Stimulated activated CD4-positive, alpha-beta T cell treated with anti-CD3 and anti-CD28 coated beads, Interleukin-2, amount 100 ng/mL, for 4 hours (primary cell): ENCODE data around the gene SARS2.

Source experiments
- DNase-seq: peaks from one replicate; pipeline ENCODE4 v3.0.0-alpha.2; 2020; ENCODE audit warnings: low read depth

The SARS2 gene

DNA sequence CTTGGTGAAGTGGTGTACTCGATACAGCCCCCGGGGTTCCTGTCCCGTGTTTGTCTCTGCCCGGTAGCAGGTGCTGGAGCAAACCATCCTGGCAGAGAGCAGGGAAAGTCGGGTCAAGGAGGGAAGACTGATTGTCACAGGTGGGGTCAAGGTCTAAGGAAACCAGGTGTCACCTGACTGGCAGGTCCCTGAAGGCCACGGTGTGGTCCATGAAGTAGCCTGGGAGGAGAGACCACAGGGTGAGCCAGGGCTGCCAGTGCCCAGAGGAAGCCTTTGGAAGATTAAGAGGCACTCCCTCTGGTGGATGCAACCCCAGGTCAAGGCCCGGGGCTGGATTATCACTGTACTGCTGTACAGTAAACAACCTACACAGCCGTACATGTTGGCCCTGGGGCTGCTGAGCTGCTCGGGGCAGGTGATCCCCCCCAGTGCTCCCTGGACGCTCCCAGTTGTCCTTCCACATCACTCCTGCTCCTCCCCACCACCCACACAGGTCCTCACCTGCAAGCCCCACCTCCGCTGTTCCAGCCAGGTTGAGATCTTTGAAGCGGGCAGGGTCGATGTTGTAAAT lies 12.6 kb downstream of the SARS2 start:
- DNase-seq, result no peak

DNA sequence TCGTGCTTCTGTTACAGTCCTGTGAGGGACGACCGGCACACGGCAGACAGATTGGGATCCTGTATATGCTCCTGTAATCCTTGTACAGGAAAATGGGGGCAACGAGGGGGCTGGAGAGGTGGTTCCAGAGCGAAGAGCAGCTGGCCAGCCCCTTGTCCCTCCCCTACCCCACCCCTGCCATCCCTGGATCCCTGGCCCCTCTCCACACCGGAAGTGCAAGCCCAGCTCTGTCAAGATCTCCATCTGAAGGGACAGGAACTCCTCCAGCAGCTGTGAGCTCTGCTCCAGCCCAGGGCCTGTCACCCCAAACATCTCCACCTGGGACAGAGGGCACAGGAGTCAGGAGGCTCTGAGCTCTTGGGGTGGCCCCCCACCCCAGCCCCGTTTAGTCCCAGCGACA lies 13.0 kb downstream of the SARS2 start:
- no peak for DNase-seq

DNA sequence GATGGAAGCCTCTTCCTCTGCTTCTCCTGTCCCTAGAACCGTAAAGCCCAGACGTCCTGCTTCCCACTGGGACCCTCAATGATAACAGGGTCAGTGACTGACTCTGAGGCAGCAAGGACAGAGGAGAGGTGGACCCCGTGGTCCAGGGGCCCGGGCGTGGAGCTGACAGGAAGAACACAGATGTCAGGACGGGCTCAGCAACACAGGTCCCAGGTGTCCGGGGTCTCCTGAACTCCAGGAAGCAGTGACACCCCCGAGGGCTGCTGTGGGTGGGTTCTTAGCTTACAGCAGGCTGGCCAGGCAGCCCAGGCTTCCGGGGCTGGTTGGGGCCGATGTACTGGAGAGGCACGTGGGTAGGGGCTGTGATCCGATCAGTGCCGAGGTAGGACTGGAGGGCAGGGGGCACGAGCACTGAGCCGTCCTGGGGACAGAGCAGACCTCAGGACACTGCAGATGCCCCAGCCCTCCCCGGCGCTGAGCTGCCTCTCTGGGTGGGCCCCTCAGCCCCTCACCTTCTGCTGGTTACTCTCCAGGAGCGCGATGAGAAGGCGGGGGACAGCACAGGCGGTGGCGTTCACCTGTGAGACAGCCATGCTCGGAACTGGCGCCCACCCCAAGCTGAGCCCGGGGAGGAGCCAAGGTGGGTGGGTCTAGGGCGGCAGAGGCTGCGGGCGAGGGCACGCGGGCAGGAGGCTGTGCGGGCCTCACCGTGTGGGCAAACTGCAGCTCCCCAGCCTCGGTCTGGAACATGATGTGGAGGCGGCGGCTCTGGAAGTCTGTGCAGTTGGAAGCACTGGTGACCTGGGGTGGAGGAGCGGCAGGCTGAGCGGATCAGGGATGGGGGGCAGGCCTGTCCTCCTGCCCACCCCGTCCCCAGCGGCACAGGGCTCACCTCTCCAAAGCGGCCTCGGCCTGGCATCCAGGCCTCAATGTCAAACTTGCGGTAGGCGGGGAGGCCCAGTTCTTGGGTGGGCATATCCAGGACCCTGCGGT lies 14.9 kb downstream of the SARS2 start:
- DNase-seq, result no peak

DNA sequence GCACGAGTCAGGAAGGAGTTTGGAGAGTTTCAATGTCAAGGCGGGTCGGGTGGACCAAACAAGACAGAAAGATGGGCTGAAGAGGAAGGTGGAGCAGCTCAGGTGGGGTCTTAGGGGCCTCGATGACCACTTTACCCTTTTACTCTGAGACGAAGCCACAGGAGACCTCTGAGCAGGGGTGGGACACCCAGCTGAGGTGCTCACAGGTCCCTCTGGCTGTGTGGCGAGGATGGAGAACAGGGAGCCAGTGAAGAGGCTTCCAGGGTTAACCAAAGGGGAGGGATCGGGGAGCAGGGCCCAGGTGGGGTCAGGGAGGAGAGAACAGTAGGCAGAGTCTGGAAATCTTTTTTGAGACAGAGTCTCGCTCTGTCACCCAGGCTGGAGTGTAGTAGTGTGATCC lies 16.6 kb downstream of the SARS2 start:
- DNase-seq, result no peak

DNA sequence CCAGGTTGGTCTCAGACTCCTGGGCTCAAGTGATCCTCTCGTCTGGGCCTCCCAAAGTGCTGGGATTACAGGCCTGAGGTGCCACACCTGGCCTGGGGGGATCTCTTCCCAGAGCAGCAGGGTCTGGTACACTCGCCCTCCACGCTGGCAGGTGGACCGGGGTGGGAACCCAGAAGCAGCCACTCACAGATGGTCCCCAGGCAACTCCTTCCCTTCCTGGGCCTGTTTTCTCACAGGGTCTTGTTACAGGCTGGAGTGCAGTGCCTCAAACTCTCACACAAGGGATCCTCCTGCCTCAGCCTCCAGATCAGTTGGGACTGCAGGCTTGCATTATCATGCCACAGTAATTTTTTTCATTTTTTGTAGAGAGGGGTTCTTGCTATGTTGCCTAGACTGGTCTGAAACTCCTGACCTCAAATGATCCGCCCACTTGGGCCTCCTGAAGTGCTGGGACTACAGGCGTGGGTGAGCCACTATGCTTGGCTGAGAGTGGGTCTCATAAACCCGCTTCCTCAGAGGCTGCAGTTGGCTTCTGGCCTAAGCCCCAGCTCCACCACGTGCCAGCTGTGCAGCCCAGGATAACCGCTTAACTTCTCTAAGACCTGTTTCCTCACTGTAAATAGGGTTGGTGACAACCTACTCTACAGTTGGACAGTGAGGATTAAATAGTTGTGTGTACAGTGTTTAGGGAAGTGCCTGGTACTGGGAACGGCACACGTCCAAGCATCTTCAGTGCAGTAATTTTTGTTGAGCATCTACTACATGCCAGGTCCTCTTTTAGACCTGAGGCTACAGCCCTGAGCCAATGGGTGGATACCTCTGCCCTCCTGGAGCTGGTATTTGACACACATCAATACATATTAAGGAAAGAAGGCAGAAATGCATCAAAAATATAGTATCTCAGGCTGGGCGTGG lies 17.7 kb downstream of the SARS2 start:
- no peak for DNase-seq

DNA sequence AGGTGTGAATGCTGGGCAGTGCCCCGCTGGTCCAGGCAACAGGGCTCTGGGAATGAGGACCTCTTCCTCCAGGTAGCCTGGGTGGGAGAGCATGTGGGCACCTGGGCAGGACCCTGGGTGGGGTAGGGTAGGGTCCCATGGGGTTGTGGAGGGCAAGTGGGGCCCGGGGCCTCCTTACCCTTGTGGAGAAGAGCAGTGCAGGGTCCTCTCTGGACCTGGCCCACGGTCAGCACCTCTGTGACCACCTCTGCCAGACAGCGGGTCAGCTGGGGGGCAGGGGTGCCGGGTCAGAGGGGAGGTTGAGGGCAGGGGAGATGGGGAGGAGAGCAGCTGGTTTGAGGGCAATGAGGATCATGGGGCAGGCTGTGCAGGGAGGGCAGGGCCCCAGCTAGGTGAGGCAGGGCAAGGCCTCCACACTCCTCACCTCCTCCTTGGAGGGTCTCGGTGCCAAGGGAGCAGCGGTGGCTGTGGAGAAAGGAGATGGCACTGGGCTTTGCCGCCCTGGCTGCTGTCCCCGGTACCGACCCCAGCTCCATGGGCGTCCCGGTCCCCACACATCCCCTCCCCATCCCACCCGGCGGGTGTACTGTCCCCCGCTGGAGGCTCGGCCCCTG lies 19.1 kb downstream of the SARS2 start:
- DNase-seq, result no peak

DNA sequence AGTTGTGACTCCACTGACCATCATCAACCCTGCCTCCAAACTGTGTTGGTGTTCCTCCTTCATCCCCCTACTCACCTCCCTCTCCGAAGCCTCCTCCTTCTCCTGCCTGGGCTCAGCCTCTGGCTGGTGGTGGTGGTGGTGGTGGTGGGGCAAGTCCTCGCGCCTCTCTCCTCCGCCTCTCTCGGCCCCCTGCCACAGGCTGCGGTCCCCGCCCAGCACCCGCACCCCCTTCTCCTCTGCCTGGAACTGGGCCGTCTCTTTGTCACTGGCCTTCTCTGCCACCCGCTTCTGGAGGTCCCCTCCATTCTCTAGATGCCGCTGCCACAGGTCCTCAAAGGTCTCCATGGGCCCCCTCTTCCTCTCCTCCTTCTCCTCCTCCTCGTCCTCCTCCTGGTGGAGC lies 20.1 kb downstream of the SARS2 start:
- DNase-seq, result no peak

DNA sequence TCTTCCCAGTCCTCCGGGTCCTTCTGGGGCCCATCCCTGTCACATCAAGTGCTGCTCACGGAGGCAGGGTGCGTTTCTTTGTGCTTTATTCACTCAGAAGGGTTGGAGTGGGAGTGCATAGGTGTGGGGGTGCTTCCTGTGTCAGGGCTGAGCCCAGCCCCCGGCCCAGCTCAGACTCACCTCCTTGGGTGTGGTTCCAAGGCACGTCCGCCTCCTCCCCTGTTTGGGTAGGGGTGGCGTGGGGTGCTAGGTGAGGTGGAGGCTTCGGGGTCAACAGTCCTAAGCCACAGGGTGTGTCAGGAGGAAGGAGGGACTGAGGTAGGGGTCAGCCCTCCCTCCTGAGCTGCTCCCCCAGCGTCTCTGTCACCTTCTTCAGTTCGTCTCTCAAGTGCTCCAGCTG lies 21.7 kb downstream of the SARS2 start:
- no peak for DNase-seq

DNA sequence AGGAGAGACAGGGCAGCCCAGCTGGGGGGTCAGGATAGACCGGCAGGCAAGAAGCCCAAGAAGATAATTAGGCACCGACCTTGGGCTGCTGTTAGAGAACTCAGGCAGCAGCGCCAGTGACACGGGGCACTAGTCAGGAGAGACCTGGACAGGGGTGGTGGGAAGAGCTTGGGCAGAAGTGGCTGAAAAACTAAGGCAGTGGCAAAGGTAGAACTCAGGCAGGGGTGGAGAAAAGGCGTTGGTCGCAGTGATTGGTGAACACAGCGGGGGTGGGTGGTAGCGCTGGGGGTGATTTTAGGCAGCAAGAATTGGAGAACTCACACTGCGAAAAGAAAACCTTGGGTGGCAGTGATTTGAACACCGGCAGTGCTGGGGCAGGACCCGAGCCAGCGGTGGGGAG lies 22.9 kb downstream of the SARS2 start:
- DNase-seq, result no peak

DNA sequence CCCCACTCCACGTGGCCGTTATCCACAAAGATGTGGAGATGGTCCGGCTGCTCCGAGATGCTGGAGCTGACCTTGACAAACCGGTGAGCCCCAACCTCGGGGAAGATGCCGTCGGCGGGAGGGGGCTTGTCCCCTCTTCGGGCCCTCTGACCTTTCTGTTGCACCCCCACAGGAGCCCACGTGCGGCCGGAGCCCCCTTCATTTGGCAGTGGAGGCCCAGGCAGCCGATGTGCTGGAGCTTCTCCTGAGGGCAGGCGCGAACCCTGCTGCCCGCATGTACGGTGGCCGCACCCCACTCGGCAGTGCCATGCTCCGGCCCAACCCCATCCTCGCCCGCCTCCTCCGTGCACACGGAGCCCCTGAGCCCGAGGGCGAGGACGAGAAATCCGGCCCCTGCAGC lies 23.3 kb downstream of the SARS2 start:
- no peak for DNase-seq

DNA sequence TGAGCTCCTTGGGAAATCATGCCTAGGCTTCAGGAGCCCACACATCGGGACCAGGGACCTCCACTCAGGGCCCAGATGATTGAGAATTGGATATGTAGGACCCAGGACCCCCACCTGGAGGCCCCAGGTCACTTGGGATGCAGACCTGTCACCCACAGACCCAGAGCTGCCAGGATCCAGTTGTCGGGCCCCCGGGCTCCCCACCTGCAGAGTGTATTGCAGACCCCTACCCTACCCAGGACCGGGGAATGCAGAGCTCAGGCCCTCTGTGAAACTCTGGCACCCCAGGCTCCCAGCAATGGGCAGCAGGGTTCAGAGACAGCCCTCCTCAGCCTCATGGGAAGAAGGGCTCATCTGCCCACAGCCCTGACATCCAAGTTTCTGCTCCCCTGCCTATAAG lies 24.9 kb downstream of the SARS2 start:
- no peak for DNase-seq

DNA sequence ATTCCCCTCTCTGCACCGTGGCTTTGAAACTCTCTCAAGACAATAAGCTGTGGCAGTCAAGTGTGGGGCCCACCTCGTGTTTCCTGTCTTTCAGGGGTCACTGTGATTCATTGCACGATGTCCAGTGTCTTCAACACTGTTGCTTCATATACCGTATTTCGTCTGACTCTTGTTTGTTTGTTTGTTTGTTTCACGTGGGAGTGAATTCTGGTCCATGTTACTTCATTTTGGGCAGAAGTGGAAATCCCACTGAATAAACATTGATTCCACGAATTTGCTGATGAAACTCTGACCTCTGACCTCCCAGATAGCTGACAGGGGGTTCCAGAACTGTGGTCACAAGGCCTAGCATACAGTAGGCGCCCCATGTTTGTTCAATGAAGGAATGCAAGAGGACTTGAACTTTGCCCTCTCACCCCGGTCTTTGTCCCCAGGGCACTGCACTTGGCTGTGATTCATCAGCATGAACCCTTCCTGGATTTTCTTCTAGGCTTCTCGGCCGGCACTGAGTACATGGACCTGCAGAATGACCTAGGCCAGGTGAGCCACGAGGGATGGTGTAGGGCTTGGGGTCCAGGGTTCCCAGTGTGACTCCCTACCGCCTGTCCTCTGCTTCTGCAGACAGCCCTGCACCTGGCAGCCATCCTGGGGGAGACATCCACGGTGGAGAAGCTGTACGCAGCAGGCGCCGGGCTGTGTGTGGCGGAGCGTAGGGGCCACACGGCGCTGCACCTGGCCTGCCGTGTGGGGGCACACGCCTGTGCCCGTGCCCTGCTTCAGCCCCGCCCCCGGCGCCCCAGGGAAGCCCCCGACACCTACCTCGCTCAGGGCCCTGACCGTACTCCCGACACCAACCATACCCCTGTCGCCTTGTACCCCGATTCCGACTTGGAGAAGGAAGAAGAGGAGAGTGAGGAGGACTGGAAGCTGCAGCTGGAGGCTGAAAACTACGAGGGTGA lies 25.7 kb downstream of the SARS2 start:
- no peak for DNase-seq

DNA sequence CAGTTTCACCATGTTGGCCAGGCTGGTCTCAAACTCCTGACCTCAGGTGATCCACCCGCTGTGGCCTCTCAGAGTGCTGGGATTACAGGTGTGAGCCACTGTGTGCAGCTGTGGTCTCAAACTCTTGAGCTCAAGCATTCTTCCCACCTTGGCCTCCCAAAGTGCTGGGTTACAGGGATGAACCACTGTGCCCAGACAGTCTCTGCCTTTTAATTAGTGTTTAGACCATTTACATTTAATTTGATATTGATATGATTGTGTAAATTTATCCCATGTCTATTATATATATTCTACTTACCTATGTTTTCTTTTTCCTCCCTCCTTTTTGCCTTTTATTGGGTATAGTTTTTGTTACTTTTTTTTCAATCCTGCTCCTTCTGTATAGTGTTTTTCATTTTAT lies 28.9 kb downstream of the SARS2 start:
- DNase-seq, result no peak

DNA sequence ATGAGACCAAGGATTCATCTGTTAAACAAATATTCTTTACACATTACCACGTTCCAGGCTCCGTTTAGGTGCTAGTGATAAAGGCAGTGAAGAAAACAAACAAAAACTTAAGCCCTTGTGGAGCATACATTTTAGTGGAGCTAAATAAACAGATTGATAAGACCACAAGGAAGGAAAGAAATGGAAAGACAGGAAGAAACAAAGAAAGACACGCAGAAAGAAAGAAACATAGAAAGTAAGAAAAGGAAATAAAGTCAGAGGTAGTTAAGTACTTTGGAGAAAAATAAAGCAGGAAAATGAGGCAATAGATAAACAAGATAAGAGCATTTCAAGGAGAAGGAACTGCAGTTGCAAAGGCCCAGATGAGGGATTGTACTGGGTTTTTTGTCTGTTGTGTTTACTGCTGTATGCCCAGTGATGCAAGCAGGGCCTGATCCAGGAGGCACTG lies 29.8 kb downstream of the SARS2 start:
- DNase-seq, result no peak

DNA sequence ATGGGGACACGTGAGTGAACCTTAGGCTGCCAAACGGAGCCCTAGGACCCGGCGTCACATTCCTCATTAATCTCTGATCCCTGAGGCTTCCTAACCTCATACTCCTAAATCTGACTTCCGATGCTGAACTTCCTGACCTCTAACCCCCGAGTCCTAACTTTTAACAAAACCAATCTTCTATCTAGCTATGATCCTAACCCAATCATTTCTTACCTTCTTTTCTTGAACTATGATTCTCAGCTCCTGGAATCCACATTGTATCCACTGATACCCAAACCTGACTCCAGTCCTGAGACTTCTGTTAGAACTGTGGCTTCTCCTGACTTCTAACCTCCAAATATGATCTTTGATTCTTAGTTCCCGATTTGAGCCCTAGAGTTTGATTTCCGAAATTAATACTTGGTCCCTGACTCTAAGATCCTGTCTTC lies 30.3 kb downstream of the SARS2 start:
- no peak for DNase-seq

DNA sequence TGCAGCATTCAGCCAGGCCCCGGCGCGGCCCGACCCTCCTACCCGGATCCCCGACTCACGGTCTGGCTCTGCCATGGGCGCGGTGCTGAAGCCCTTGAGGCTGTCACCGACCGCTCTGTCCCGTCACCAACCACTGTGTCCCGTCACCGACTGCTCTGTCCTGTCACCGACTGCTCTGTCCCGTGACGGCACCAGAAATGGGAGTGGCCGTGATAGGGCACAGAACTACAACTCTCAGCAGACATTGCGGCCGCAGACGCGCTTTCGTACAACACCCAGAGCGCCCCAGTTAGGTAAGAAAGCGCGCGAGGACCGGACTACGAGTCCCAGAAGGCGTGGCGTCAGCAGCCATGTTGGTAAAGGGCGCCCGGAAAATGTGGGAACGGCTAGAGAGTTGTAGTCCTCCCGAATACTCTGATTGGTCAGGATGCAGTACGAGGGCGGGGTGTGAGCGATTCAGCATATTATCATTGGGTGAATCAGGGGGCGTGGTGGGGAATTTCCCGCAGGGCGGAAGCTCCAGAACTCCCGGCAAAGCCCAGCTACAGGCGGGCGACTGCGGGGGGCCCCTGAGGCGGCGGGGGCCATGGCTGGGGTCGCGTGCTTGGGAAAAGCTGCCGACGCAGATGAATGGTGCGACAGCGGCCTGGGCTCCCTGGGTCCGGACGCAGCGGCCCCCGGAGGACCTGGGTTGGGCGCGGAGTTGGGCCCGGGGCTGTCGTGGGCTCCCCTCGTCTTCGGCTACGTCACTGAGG lies 30.9 kb downstream of the SARS2 start, which contains the start of the genes NFKBIB and SIRT2:
TSS of gene NFKBIB (plus strand) at position 523 of the 755 bp plus-strand sequence. CDS start at position 587, 64 bp downstream.
TSS of gene SIRT2 (minus strand) at position 172 of the 755 bp plus-strand sequence. CDS start at position 75, 97 bp downstream.
- DNase-seq, result peak; percentile 99

DNA sequence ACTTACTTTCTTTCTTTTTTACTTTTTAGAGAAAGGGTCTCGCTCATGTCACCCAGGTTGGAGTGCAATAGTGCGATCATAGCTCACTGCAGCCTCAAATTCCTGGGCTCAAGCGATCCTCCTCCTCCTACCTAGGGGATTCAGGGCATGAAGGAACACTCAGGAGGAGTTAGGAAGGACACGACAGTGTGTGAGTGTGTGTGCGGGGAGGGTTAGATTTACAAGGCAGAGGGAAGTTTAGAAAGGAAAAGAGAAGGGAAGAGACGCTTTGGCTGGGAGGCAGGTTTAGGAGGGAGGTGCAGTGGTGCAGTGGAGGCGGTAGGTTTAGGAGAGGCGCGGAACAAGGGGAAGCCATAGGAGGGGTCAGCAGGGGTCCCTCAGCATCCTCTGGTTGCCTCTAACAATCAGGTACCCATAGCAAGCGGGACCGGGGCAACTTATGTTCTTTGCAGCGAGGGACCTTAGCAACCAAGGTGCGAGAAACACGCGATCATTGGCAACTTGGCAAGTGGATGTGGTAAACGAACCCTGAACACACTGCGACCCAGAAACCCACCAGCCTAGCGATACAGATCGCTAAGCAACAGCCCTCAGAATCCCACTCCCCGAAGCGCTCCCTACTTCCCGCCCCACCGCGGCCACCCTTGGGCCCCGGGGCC lies 31.6 kb downstream of the SARS2 start:
- DNase-seq, result no peak

DNA sequence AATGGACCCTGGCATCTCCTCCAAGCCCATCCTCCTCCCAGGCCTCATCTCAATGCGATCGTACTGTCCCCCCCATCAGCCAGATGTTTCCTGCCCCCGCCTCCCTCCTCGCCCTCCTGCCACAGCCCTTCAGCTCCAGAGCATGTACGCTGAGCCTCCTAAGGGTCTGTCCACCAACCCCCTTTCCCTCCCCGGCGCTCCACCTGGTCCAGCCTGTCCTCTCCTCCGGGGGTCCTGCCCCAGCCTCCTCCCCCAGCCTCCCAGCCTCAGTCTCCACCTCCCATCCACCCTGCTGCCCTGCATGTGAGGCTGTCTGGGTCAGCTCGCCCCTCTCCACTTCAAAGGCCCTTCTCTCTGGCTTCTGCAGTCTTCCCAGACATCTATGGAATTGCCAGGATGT lies 35.6 kb downstream of the SARS2 start:
- DNase-seq, result no peak

DNA sequence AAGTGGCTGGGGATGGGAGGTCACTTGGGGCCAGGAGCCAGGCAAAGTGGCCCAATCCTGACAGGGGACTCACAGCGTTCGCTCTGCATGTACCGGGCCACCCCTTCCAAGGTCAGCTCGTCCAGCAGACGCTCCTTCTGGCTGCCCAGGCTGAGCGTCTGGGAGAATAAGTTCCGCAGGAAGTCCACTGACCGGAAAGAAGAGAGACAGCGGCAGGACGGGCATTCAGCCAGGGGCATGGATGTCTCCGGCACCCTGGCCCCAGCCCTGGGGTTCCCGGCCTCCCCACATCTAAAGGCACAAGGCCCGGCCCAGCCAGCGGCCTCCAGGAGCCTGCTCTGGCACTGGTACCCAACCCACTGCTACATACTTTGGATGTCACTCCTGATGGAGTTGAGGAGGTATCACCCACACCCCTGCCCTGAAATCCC lies 37.2 kb downstream of the SARS2 start:
- no peak for DNase-seq
